ENCODE results near the gene HSPB1.

Gene HSPB1

GRCh38 chr7:76273503-76273902 lies 29.0 kb upstream of the HSPB1 start:
- no peak overlapping the region for H3K27ac ChIP-seq (ENCODE audit: low read length)
- H3K9me3 ChIP-seq (ENCODE audit: insufficient read depth, low read length) = no peaks in the 10 kb centered on the region
- no peak for TF ChIP-seq CTCF (IDR thresholded peaks at IDR 0.05; ENCODE audit: low read depth, low read length)
- TF ChIP-seq EZH2phosphoT487 (IDR thresholded peaks at IDR 0.05; ENCODE audit: low read depth) = no peak
- no peak overlapping the region for H3K9ac ChIP-seq (ENCODE audit: low read length)
- no peak overlapping the region for H3K4me3 ChIP-seq (ENCODE audit: low read length)
- no peaks in the 10 kb centered on the region for H4K20me1 ChIP-seq (ENCODE audit: insufficient read depth, low read length)
- H3K4me1 ChIP-seq (ENCODE audit: low read length) = no peaks in the 10 kb centered on the region
- H3K27me3 ChIP-seq (ENCODE audit: low read depth, low read length) = peaks cover 13% of the 10 kb centered on the region
- H3K79me2 ChIP-seq (ENCODE audit: low read length) = no peaks in the 10 kb centered on the region
- H3K36me3 ChIP-seq (replicated peaks; ENCODE audit: low read depth, low read length) = no peaks in the 10 kb centered on the region
- H3K4me2 ChIP-seq (ENCODE audit: low read length) = no peak overlapping the region
- H2AFZ ChIP-seq (ENCODE audit: low read depth, low read length) = no peak overlapping the region

- Histone ChIP-seq H2AFZ (ENCODE audit: low read depth, low read length) (no peak overlapping the region), H3K27ac (ENCODE audit: low read length) (no peak overlapping the region), H3K36me3 (replicated peaks; ENCODE audit: low read depth, low read length) (no peaks in the 10 kb centered on the region), H3K27me3 (ENCODE audit: low read depth, low read length) (no peaks in the 10 kb centered on the region; the same call in 1 of the 2 replicates), H3K4me3 (ENCODE audit: low read length) (no peak overlapping the region), H3K79me2 (ENCODE audit: low read length) (no peaks in the 10 kb centered on the region), H3K4me1 (ENCODE audit: low read length) (no peaks in the 10 kb centered on the region), H3K9ac (ENCODE audit: low read length) (no peak overlapping the region), H3K9me3 (ENCODE audit: insufficient read depth, low read length) (no peaks in the 10 kb centered on the region), H4K20me1 (ENCODE audit: insufficient read depth, low read length) (no peaks in the 10 kb centered on the region), H3K4me2 (ENCODE audit: low read length) (no peak overlapping the region)
- TF ChIP-seq CTCF (IDR thresholded peaks at IDR 0.05; ENCODE audit: low read depth, low read length) (no peak), EZH2phosphoT487 (IDR thresholded peaks at IDR 0.05; ENCODE audit: low read depth) (no peak)
Measured at GRCh38 chr7:76278540-76278939, 23.9 kb upstream of the HSPB1 start.

- no peaks in the 10 kb centered on the region for H3K36me3 ChIP-seq (replicated peaks; ENCODE audit: low read depth, low read length)
- H3K9me3 ChIP-seq (ENCODE audit: insufficient read depth, low read length) = no peaks in the 10 kb centered on the region
- no peak overlapping the region for H3K4me3 ChIP-seq (ENCODE audit: low read length)
- H3K27ac ChIP-seq (ENCODE audit: low read length) = no peak overlapping the region
- no peak overlapping the region for H3K4me2 ChIP-seq (ENCODE audit: low read length)
- H3K9ac ChIP-seq (ENCODE audit: low read length) = no peak overlapping the region
- H4K20me1 ChIP-seq (ENCODE audit: insufficient read depth, low read length) = no peaks in the 10 kb centered on the region
- no peak overlapping the region for H2AFZ ChIP-seq (ENCODE audit: low read depth, low read length)
- no peaks in the 10 kb centered on the region for H3K79me2 ChIP-seq (ENCODE audit: low read length)
- H3K27me3 ChIP-seq (ENCODE audit: low read depth, low read length) = no peaks in the 10 kb centered on the region
- TF ChIP-seq EZH2phosphoT487 (IDR thresholded peaks at IDR 0.05; ENCODE audit: low read depth) (no peak), CTCF (IDR thresholded peaks at IDR 0.05; ENCODE audit: low read depth, low read length) (no peak)
- H3K4me1 ChIP-seq (ENCODE audit: low read length) = no peaks in the 10 kb centered on the region
Measured at GRCh38 chr7:76280408-76280807, 22.1 kb upstream of the HSPB1 start.

- Histone ChIP-seq H3K4me3 (ENCODE audit: low read length) (no peak overlapping the region), H2AFZ (ENCODE audit: low read depth, low read length) (no peak overlapping the region), H3K27ac (ENCODE audit: low read length) (no peak overlapping the region), H3K9me3 (ENCODE audit: insufficient read depth, low read length) (no peaks in the 10 kb centered on the region), H3K4me1 (ENCODE audit: low read length) (no peaks in the 10 kb centered on the region), H3K4me2 (ENCODE audit: low read length) (no peak overlapping the region), H3K79me2 (ENCODE audit: low read length) (no peaks in the 10 kb centered on the region), H3K36me3 (replicated peaks; ENCODE audit: low read depth, low read length) (no peaks in the 10 kb centered on the region), H3K9ac (ENCODE audit: low read length) (no peak overlapping the region), H4K20me1 (ENCODE audit: insufficient read depth, low read length) (no peaks in the 10 kb centered on the region), H3K27me3 (ENCODE audit: low read depth, low read length) (no peaks in the 10 kb centered on the region)
- TF ChIP-seq CTCF (IDR thresholded peaks at IDR 0.05; ENCODE audit: low read depth, low read length) = no peak
- TF ChIP-seq EZH2phosphoT487 (IDR thresholded peaks at IDR 0.05; ENCODE audit: low read depth) = no peak
Measured at GRCh38 chr7:76281006-76281705, 21.3 kb upstream of the HSPB1 start.
